Nephron (organoid): ENCODE measurements around the gene INO80B.
A peak's percentile ranks its signal among the peaks of the same experiment; 100 is the strongest.
"Not testable (repeated sequence)": the region's sequence is repeated elsewhere in the genome, so short reads cannot be mapped to it uniquely, and the experiment has no call there.

Experiments
- H3K27ac Mint-ChIP-seq, 3 experiments: 2 replicates each; pipeline ENCODE4 v1.8.0; 2020; ENCODE audit warnings: mixed read lengths in 3 of 3, mild to moderate bottlenecking in 2 of 3, moderate library complexity in 1 of 3
- H3K27me3 Mint-ChIP-seq: 2 replicates; pipeline ENCODE4 v1.8.0; 2021; ENCODE audit warnings: low read depth, mild to moderate bottlenecking, moderate library complexity, mixed read lengths
- H3K36me3 Mint-ChIP-seq: 2 replicates; pipeline ENCODE4 v1.8.0; 2020; ENCODE audit warnings: low read depth, mixed read lengths
- H3K4me1 Mint-ChIP-seq: 2 replicates; pipeline ENCODE4 v1.8.0; 2020; ENCODE audit warnings: mixed read lengths
- H3K4me3 Mint-ChIP-seq, 3 experiments: 2 replicates each; pipeline ENCODE4 v1.8.0; 2020; ENCODE audit warnings: mild to moderate bottlenecking in 3 of 3, mixed read lengths in 3 of 3, moderate library complexity in 2 of 3
- H3K9me3 Mint-ChIP-seq: 2 replicates; pipeline ENCODE4 v1.8.0; 2020; ENCODE audit warnings: mixed read lengths
- TF ChIP-seq, protein P1 (sequence below), 3 experiments: fragments of 200-600 bp; sonication (generic); IDR thresholded peaks; one replicate each; pipeline ENCODE4 v1.5.0; 2021; ENCODE audit warnings: antibody characterized with exemption in 3 of 3; ENCODE audit not compliant: unreplicated experiment in 3 of 3

Gene INO80B

DNA sequence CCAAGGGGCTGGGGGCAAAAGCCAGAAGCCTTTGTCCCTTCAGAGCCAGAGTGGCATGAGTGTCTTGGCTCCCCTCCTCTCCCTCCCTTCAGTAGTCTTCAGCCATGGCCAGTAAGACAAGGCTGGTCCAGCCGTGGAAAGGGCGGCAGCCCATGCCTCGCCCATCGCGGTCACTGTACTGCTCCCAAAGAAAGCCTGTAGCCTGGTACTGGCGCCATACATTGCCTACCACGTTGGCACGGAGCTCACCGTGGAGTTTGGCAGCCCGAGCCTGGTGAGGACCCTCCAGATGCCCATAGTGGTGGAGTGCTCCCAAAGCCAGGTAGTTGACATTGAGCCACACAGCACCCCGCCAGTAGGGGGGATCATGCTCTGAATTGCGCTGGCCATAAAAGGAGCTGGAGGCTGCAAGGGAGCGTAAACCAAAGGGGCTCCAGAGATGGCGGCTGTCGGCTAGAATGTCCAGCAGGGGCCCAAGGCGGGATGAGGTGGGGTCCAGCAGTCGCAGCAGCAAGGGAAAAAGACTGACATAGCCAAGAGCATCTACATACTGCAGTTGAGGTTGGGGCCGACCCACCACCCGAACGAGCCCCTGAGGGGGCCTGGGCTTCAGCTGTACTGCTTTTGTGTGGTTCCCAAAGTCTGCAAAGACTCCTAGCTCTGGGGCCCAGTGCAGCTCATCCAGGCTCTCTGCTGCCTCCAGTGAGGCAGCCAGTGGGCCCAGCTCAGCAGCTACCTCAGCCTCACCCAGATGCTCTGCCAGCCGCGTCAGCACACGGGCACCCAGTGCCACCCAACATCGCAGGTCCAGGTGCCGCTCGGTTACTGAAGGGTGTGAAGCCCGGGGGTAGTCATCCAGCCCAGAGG lies 6.5 kb downstream of the INO80B start:
- Mint-ChIP-seq H3K4me1 (peaks cover 32% of the 10 kb centered on the region), H3K27ac (no peak overlapping the region), H3K9me3 (no peaks in the 10 kb centered on the region), H3K4me3 (peak overlapping the region; percentile 57 to 75 (median 60)), H3K27me3 (no peaks in the 10 kb centered on the region), H3K36me3 (peaks cover 11% of the 10 kb centered on the region)
- TF ChIP-seq, protein P1, sequence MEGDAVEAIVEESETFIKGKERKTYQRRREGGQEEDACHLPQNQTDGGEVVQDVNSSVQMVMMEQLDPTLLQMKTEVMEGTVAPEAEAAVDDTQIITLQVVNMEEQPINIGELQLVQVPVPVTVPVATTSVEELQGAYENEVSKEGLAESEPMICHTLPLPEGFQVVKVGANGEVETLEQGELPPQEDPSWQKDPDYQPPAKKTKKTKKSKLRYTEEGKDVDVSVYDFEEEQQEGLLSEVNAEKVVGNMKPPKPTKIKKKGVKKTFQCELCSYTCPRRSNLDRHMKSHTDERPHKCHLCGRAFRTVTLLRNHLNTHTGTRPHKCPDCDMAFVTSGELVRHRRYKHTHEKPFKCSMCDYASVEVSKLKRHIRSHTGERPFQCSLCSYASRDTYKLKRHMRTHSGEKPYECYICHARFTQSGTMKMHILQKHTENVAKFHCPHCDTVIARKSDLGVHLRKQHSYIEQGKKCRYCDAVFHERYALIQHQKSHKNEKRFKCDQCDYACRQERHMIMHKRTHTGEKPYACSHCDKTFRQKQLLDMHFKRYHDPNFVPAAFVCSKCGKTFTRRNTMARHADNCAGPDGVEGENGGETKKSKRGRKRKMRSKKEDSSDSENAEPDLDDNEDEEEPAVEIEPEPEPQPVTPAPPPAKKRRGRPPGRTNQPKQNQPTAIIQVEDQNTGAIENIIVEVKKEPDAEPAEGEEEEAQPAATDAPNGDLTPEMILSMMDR (IDR thresholded peaks at IDR 0.05; ENCODE audit: unreplicated experiment in 3 of 3): no peak

DNA sequence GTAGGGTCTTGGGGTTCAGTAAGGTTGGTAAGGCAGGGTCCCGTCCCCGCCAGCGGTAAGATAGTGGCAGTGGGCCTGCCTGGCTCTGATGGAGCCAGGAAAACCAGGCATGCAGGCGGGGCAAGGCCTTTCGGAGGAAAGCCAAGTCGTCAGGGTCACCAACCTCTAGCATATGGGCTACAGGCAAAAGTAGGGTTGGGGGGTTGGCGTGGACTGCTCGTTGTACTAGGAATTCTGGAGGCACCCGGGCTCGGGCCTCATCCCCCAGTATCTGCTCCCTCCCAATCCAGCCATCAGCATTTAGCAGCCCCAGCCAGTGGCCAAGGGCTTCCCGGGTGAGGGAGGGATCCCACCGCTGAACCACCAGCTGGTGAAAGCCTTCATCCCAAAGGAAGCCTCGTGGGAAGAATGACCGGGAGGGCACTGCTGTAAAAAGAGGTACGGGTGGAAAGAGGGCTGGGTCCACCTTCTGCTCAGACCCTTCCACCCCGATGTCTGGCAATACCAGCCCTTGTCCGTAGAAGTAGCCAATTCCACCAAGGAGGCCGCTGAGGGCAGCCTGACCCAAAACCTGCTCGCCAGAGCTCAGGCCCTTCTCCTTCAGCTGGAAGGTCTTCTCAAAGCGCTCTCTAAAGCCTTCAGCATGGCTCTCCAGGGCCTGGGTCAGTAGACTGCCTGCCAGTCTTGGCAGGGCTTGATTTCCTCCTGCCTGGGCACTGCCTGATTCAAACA lies 7.3 kb downstream of the INO80B start:
- no peaks in the 10 kb centered on the region for H3K9me3 Mint-ChIP-seq
- TF ChIP-seq, protein P1 (IDR thresholded peaks at IDR 0.05; ENCODE audit: unreplicated experiment in 3 of 3): no peak
- peak overlapping the region; percentile 70 to 89 (median 85) for H3K4me3 Mint-ChIP-seq
- peaks cover 24% of the 10 kb centered on the region for H3K4me1 Mint-ChIP-seq
- no peaks in the 10 kb centered on the region for H3K27me3 Mint-ChIP-seq
- H3K27ac Mint-ChIP-seq: peak overlapping the region in 1 of 3 experiments; percentile 47
- H3K36me3 Mint-ChIP-seq: peaks cover 11% of the 10 kb centered on the region

DNA sequence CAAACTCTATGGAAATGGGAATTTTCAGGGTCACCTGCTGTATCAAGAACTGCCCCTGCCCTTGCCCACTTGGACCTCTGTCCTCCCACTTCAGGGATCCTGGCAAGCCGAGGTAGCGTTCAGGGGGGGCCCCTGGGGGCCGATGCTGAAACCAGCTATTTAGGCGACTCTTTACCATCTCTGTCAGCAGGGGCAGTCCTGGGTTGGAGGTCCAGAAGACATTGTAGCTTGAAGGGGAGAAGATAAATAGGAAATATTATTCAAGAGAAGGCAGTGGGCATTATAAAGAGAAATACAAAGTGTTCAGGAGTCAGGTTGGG lies 7.9 kb downstream of the INO80B start:
- Mint-ChIP-seq H3K9me3 (no peaks in the 10 kb centered on the region), H3K27me3 (no peaks in the 10 kb centered on the region), H3K4me1 (peaks cover 22% of the 10 kb centered on the region), H3K36me3 (peaks cover 11% of the 10 kb centered on the region), H3K27ac (peak overlapping the region in 2 of 3 experiments; percentile 47 to 62), H3K4me3 (peak overlapping the region; percentile 70 to 89 (median 85))
- TF ChIP-seq, protein P1 (IDR thresholded peaks at IDR 0.05; ENCODE audit: unreplicated experiment in 3 of 3): no peak

- TF ChIP-seq, protein P1 (IDR thresholded peaks at IDR 0.05; ENCODE audit: unreplicated experiment in 3 of 3): no peak
- Mint-ChIP-seq H3K9me3 (no peaks in the 10 kb centered on the region), H3K27me3 (no peaks in the 10 kb centered on the region), H3K27ac (peak overlapping the region in 1 of 3 experiments; percentile 63), H3K36me3 (peaks cover 11% of the 10 kb centered on the region), H3K4me1 (peaks cover 13% of the 10 kb centered on the region), H3K4me3 (peak overlapping the region; percentile 86 to 99 (median 99))
These were observed 9.5 kb downstream of the INO80B start for GRCh38 chr2:74464406-74464805.

- Mint-ChIP-seq H3K36me3 (peaks cover 25% of the 10 kb centered on the region), H3K27ac (peak overlapping the region; percentile 79 to 84 (median 80)), H3K4me3 (peak overlapping the region; percentile 73 to 87 (median 85)), H3K4me1 (peaks cover 22% of the 10 kb centered on the region)
- H3K27me3 Mint-ChIP-seq, H3K9me3 Mint-ChIP-seq: not testable (repeated sequence)
These were observed 15.9 kb downstream of the INO80B start for GRCh38 chr2:74470742-74471141.

GRCh38 chr2:74471332-74472065 lies 16.6 kb downstream of the INO80B start:
- H3K27ac Mint-ChIP-seq: peak overlapping the region; percentile 99 to 100 (median 99)
- TF ChIP-seq, protein P1 (IDR thresholded peaks at IDR 0.05; ENCODE audit: unreplicated experiment in 3 of 3): no peak
- peak overlapping the region; percentile 97 to 99 (median 99) for H3K4me3 Mint-ChIP-seq
- H3K36me3 Mint-ChIP-seq: peaks cover 28% of the 10 kb centered on the region
- H3K9me3 Mint-ChIP-seq: no peaks in the 10 kb centered on the region
- no peaks in the 10 kb centered on the region for H3K27me3 Mint-ChIP-seq
- peaks cover 22% of the 10 kb centered on the region for H3K4me1 Mint-ChIP-seq
